ENCODE data around the gene CDK11A.
"Not testable (repeated sequence)": the region's sequence is repeated elsewhere in the genome, so short reads cannot be mapped to it uniquely, and the experiment has no call there.

Gene CDK11A

GRCh38 chr1:1721201-1721600, 3.0 kb downstream of the CDK11A start:
- DNase-seq (ENCODE audit: low spot score), result no peak

DNA sequence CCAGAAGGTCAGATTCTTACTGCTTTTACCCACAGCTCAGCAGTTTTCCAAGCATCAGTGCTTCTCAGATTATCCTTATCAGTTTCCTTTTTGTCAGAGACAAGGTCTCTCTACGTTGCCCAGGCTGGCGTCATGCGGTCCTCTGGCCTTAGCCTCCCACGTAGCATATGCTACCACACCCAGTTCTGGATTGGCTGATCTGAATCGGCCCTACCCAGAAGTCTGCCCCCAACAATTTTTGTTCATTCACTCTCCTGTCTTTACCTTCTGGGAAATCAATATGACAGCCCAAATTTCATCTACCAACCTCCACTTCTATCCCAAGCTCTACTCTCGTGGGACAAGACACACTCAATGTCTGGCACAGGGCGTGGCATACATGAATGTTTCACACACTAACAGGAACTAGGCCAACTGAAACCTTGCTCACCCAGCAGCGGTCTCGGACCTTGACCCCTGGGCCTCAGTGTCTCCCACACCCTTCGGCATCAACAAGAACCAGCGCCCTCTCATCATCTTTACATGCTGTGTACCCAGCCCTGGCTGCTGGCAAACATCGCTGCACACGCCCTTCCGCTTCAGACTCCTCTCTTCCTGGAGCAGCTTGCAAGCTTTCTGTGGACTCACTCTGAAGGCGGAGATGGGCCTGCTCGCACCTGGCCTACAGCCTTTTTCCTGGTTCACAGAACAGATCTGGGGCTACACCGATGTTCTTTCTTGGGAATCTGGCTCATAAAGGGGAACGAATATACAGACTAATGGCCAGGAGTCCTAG, 8.9 kb downstream of the CDK11A start:
- DNase-seq (ENCODE audit: low spot score), result not testable (repeated sequence)

DNA sequence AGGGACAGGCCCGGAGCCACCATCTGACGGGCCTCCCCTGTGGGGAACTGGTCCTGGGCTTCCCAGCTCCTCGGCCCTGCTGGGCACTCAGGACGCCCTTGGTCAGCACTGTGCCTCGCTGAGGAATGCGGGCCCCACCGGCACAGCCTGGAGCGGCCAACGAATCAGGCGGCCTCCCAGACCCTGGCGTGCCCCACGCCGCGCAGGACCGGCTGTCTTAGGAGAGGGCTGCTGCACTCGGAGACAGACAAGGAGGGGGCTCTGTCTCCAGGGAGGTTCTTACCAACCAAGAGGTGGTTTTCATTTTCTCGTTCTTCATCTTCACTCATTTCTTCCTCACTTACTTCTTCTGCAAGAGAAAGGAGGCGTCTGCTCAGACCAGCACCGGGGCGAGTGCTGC, 16.3 kb downstream of the CDK11A start:
- DNase-seq (ENCODE audit: low spot score), result not testable (repeated sequence)

GRCh38 chr1:1707241-1707640, 16.9 kb downstream of the CDK11A start:
- not testable (repeated sequence) for DNase-seq (ENCODE audit: low spot score)

DNA sequence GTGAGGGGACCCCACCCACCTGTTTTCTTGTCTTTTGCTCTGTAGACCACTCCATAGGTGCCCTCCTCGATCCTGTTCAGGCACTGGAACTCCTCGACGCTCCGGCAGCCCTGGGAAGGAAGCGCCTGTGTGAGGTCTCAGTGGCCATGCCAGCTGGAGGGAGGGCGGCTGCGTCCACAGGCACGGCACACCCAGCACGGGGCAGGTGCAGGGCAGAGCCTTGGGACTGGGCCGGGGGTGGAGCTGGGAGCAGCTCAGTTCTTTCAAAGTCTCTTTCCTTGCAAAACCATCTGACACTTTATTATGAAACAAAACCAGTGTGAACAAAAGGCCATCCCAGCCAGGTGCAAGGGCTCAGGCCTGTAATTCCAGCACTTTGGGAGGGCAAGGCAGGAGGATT, 18.5 kb downstream of the CDK11A start:
- DNase-seq (ENCODE audit: low spot score), result not testable (repeated sequence)

DNA sequence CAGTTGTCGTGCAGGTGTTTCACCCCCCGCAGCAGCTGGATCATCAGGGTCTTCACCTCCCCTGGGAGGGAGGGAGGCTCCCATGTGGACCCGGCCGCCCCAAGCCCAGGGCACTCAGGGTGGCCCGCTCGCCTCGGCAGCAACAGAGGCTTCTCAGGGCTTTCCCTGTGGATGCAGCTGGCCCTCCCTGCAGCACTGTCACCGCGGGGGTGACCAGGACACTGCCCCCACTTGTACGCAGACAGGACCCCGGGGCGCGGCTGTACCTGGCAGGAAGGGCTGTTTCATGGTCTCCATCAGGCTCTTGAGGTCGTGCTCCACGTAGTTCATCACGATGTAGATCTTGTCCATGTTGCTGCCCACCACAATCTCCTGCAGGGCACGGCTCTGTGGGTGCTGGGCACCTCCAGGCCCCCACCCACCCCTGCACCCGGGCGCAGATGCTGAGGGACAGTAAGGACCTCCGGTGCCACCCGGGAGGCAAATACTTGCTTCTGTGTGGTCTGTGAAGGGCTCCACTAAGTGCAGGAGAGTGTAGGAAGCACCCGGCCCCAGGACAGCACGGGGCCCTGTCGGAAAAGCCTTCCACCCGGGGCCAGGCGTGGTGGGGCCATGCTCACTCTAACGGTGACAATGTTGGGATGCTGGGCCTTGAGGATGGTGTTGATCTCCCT, 19.7 kb downstream of the CDK11A start:
- not testable (repeated sequence) for DNase-seq (ENCODE audit: low spot score)

DNA sequence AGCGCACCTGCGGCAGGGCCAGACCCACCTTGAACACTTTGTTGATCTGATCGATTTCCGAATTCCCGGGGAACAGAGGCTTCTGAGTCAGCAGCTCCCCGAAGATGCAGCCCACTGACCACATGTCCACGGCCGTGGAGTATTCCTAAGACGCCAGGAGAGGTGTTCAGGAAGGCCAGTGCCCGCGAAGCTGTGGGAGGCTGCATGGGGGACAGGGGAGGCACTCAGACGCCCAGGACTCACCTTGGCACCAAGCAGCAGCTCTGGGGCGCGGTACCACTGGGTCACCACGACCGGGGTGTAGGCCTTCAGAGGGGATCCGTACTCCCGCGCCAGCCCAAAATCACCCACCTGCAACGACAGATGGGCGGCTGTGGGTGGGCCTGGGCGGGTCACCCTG, 20.4 kb downstream of the CDK11A start:
- DNase-seq (ENCODE audit: low spot score), result no peak

- DNase-seq (ENCODE audit: low spot score), result not testable (repeated sequence)
These were observed 21.7 kb downstream of the CDK11A start for GRCh38 chr1:1702506-1702905.

- DNase-seq (ENCODE audit: low spot score), result not testable (repeated sequence)
These were observed 23.6 kb downstream of the CDK11A start for GRCh38 chr1:1700557-1700956.

- DNase-seq (ENCODE audit: low spot score), result not testable (repeated sequence)
These were observed 24.1 kb downstream of the CDK11A start for GRCh38 chr1:1700067-1700466.

- DNase-seq (ENCODE audit: low spot score), result not testable (repeated sequence)
These were observed 25.1 kb downstream of the CDK11A start for GRCh38 chr1:1699061-1699460.

- not testable (repeated sequence) for DNase-seq (ENCODE audit: low spot score)
These were observed 26.6 kb downstream of the CDK11A start for GRCh38 chr1:1697358-1698183.

DNA sequence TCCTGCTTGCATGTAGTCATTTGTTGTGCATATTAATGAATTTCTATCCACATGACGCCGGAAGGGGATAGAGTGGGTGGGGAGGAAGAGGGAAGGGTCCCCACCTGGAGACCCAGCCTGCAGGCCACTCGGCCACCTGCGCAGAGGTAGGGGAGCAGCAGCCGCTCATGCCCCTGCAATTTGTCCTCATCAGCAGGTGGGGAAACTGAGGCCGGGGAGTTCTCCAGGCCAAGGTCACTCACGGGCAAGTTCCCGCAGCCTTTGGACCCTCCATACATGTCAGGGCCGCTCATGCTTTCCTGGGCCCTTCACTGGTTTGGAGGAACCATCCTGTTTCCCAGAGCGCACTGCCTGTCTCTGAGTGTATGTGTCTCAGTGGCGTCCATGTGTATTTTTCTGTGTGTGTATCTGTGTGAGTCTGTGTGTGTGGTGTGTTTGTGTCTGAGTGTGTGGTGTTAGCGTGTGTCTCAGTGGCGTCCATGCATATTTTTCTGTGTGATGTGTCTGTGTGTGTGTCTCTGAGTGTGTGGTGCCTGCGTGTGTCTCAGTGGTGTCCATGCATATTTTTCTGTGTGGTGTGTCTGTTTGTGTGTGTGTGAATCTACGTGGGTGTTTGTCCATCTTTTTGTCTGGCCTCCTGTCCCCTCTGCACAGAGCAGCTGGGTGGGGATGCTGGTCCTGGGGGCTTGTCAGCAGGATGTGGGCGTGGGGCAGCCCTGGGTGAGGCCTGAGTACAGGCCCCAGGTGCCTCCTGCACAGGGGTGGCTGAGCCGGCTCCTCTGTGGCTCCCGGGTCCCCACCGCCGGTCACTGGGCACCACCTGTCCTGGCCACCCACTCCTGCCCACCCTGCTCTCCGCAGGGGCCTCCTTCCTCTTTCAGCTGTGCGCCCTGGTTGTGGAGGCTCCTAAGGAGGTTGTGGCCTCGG, 27.5 kb downstream of the CDK11A start:
- not testable (repeated sequence) for DNase-seq (ENCODE audit: low spot score)

GRCh38 chr1:1692714-1693647, 31.2 kb downstream of the CDK11A start, which contains the start of gene SLC35E2B:
TSS of gene SLC35E2B (minus strand) at chr1:1692795. CDS start at chr1:1676699, 16,096 bp downstream.
- DNase-seq (ENCODE audit: low spot score), result peak; percentile 95

- peak; percentile 76 for DNase-seq (ENCODE audit: low spot score)
These were observed 31.8 kb downstream of the CDK11A start for GRCh38 chr1:1692324-1692713.

GRCh38 chr1:1691443-1691842, 32.7 kb downstream of the CDK11A start:
- DNase-seq (ENCODE audit: low spot score), result not testable (repeated sequence)

DNA sequence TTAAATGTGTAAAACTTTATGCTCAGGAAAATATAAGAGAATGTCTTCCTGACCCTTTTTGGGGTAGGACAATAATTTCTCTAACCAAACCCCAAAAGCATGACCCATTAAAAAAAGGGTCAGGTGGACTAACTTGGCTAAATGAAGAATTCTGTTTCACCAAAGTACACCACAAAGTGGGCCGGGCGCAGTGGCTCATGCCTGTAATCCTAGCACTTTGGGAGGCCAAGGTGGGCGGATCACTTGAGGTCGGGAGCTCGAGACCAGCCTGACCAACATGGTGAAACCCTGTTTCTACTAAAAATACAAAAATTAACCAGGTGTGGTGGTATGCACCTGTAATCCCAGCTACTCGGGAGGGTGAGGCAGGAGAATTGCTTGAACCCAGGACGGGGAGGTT, 34.6 kb downstream of the CDK11A start:
- DNase-seq (ENCODE audit: low spot score), result not testable (repeated sequence)

GRCh38 chr1:1687846-1688245, 36.3 kb downstream of the CDK11A start:
- DNase-seq (ENCODE audit: low spot score), result no peak

DNA sequence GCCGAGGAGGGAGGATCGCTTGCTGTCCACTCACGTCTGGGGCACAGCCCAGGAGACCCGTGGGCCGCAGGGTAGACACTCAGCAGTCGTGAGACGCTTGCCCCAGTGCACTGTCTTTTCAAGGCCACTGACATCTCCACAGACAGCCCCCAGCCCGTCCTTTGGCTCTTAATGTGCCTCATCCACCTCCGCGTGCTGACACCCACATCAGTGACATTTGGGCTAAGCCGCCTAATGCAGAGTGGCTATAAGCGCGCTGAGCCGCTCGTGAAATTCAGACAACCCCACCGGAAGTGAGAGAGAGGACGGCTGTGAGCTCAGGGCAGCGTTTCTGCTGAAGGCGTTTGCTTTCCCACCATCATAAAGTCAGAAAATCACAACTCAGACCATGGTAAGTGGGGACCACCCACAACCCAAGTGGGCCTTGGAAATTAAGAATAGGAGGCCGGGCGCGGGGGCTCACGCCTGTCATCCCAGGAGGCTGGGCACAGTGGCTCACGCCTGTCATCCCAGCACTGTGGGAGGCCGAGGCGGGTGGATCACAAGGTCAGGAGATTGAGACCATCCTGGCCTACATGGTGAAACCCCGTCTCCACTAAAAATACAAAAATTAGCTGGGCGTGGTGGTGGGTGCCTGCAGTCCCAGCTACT, 40.0 kb downstream of the CDK11A start:
- DNase-seq (ENCODE audit: low spot score), result no peak
